HCT116 (cell line): ENCODE results near the gene BCAS2. TPM values are rescaled to one million over a fixed set of nuclear protein-coding genes. Genes with fewer than 3 reads are reported as not detected.

Source experiments
- ATAC-seq: fragments of 200-7000 bp; cut with Tn5 transposase; 2 replicates; pipeline ENCODE4 v1.9.1; 2020; ENCODE audit warnings: mild to moderate bottlenecking, moderate library complexity
- BruUV-seq: library from RNA; stranded (reverse); fragments of 400-500 nt; replicated peaks from 2 replicates; lab custom pipeline; 2021; lab: Mats Ljungman, UMichigan
- CTCF ChIA-PET: fragments of 300-600 bp; sonication (Branson Sonifier 250); formaldehyde crosslinking; loops from one replicate; lab custom pipeline; 2021; ENCODE audit warnings: antibody characterized with exemption; lab: Charles Lee
- POLR2A ChIA-PET: fragments of 300-600, 350-600 bp; sonication (Branson Sonifier 250); formaldehyde crosslinking; loops from one replicate; lab custom pipeline; 2021; ENCODE audit warnings: antibody characterized with exemption; lab: Charles Lee
- RAD21 ChIA-PET, 2 experiments: fragments of 300-600 bp; sonication (Branson Sonifier 250); formaldehyde crosslinking; loops; one replicate each; lab custom pipeline; 2023; ENCODE audit warnings: low total read pairs in 2 of 2; ENCODE audit not compliant: uncharacterized antibody in 2 of 2, unreplicated experiment in 2 of 2, low non-redundant PET in 1 of 2; lab: Charles Lee
- DNase-seq: peaks from one replicate; pipeline ENCODE4 v3.0.0-alpha.2; 2010; ENCODE audit warnings: low read depth, low spot score
- H2AFZ ChIP-seq: fragments of 200-600 bp; shearing (Covaris generic), sonication (generic); 2 replicates; pipeline ENCODE4 v1.6.1; 2017; ENCODE audit warnings: low read depth, mixed run types, mixed read lengths, antibody characterized with exemption, low read length; ENCODE audit not compliant: poor library complexity, severe bottlenecking
- H3K27ac ChIP-seq: 2 replicates; pipeline ENCODE4 v1.5.1; 2012; ENCODE audit warnings: low read depth, low read length
- H3K27me3 ChIP-seq: fragments of 200-600 bp; sonication (generic); 2 replicates; pipeline ENCODE4 v1.6.1; 2016; ENCODE audit warnings: mixed run types, low read length, mixed read lengths; ENCODE audit not compliant: insufficient read depth
- H3K36me3 ChIP-seq, 2 experiments: fragments of 200-500 bp in 1 of 2; fragments of 200-600 bp in 1 of 2; sonication (Bioruptor generic) in 1 of 2; sonication (generic) in 1 of 2; 2 replicates each; pipeline versions ENCODE4 v1.5.1 to v1.6.1; 2014 to 2016; ENCODE audit warnings: low read length in 2 of 2, inconsistent platforms in 1 of 2, mixed read lengths in 1 of 2, mixed run types in 1 of 2; ENCODE audit not compliant: insufficient read depth in 2 of 2, control insufficient read depth in 1 of 2
- H3K4me1 ChIP-seq, 2 experiments: fragments of 200-600 bp in 1 of 2; sonication (generic) in 1 of 2; 2 replicates each; pipeline versions ENCODE4 v1.5.1 to v1.6.1; 2012 to 2017; ENCODE audit warnings: low read length in 2 of 2, inconsistent platforms in 1 of 2, mild to moderate bottlenecking in 1 of 2, mixed read lengths in 1 of 2, mixed run types in 1 of 2, moderate library complexity in 1 of 2; ENCODE audit not compliant: insufficient read depth in 2 of 2, control insufficient read depth in 1 of 2
- H3K4me2 ChIP-seq: fragments of 200-600 bp; sonication (generic); 2 replicates; pipeline ENCODE4 v1.6.1; 2017; ENCODE audit warnings: mixed run types, low read length, mixed read lengths
- H3K4me3 ChIP-seq, 2 experiments: fragments of 200-600 bp in 1 of 2; sonication (generic) in 1 of 2; replicated peaks in 1 of 2; 2 replicates each; pipeline ENCODE4 v1.5.1; 2011 to 2016; ENCODE audit warnings: low read length in 2 of 2, control low read depth in 1 of 2, low read depth in 1 of 2, mild to moderate bottlenecking in 1 of 2, mixed read lengths in 1 of 2, mixed run types in 1 of 2
- H3K79me2 ChIP-seq: fragments of 200-600 bp; sonication (generic); 2 replicates; pipeline ENCODE4 v1.6.1; 2017; ENCODE audit warnings: mild to moderate bottlenecking, mixed run types, low read length, moderate library complexity, mixed read lengths; ENCODE audit not compliant: insufficient read depth
- H3K9ac ChIP-seq: fragments of 200-600 bp; sonication (generic); 2 replicates; pipeline ENCODE4 v1.6.1; 2016; ENCODE audit warnings: low read length, mixed read lengths
- H3K9me2 ChIP-seq: fragments of 200-600 bp; sonication (generic), shearing (Covaris generic); 2 replicates; pipeline ENCODE4 v1.6.1; 2017; ENCODE audit warnings: mixed run types, mild to moderate bottlenecking, moderate library complexity; ENCODE audit not compliant: insufficient read depth
- H3K9me3 ChIP-seq, 2 experiments: fragments of 200-500 bp in 1 of 2; fragments of 200-600 bp in 1 of 2; sonication (Bioruptor generic) in 1 of 2; sonication (generic) in 1 of 2; 2 replicates each; pipeline ENCODE4 v1.6.1; 2014 to 2017; ENCODE audit warnings: low read length in 2 of 2, mixed read lengths in 2 of 2, inconsistent platforms in 1 of 2, low read depth in 1 of 2, mild to moderate bottlenecking in 1 of 2, mixed run types in 1 of 2, moderate library complexity in 1 of 2; ENCODE audit not compliant: control insufficient read depth in 1 of 2, insufficient read depth in 1 of 2
- H4K20me1 ChIP-seq: fragments of 200-600 bp; sonication (generic), shearing (Covaris generic); 2 replicates; pipeline ENCODE4 v1.6.1; 2017; ENCODE audit warnings: mixed run types, mild to moderate bottlenecking, moderate library complexity; ENCODE audit not compliant: insufficient read depth
- CBX3 ChIP-seq: IDR thresholded peaks from 2 replicates; pipeline ENCODE4 v1.6.1; 2012; ENCODE audit warnings: low read depth
- CEBPB ChIP-seq: IDR thresholded peaks from 2 replicates; pipeline ENCODE4 v1.6.1; 2012; ENCODE audit warnings: low read depth
- EGR1 ChIP-seq: IDR thresholded peaks from 2 replicates; pipeline ENCODE4 v1.6.1; 2012; ENCODE audit warnings: low read depth
- ELF1 ChIP-seq: IDR thresholded peaks from 2 replicates; pipeline ENCODE4 v1.6.1; 2012; ENCODE audit warnings: low read depth, borderline replicate concordance
- EZH2 ChIP-seq: fragments of 200-600 bp; sonication (generic); IDR thresholded peaks from 2 replicates; pipeline ENCODE4 v1.6.1; 2017; ENCODE audit warnings: antibody characterized with exemption, mixed run types
- EZH2phosphoT487 ChIP-seq: fragments of 200-600 bp; IDR thresholded peaks from 2 replicates; pipeline ENCODE4 v1.6.1; 2018; ENCODE audit warnings: antibody characterized with exemption, borderline replicate concordance
- FOSL1 ChIP-seq: IDR thresholded peaks from 2 replicates; pipeline ENCODE4 v1.6.1; 2012; ENCODE audit warnings: low read depth
- JUND ChIP-seq: IDR thresholded peaks from 2 replicates; pipeline ENCODE4 v1.6.1; 2012
- RAD21 ChIP-seq: IDR thresholded peaks from 2 replicates; pipeline ENCODE4 v1.6.1; 2012; ENCODE audit warnings: low read depth, mild to moderate bottlenecking
- REST ChIP-seq: IDR thresholded peaks from 2 replicates; pipeline ENCODE4 v1.6.1; 2012; ENCODE audit warnings: low read depth
- SIN3A ChIP-seq: IDR thresholded peaks from 2 replicates; pipeline ENCODE4 v1.6.1; 2012; ENCODE audit warnings: low read depth
- SP1 ChIP-seq: IDR thresholded peaks from 2 replicates; pipeline ENCODE4 v1.6.1; 2012; ENCODE audit warnings: low read depth
- SRF ChIP-seq: IDR thresholded peaks from 2 replicates; pipeline ENCODE4 v1.6.1; 2012; ENCODE audit warnings: low read depth
- ZFX ChIP-seq: fragments of 450-650 bp; IDR thresholded peaks from 2 replicates; pipeline ENCODE4 v1.6.1; 2017
- ZNF274 ChIP-seq: fragments of 200-500 bp; sonication (Bioruptor generic); IDR thresholded peaks from 2 replicates; pipeline ENCODE4 v1.6.1; 2014; ENCODE audit warnings: mild to moderate bottlenecking, low read depth, low read length, inconsistent platforms
- intact Hi-C: fragments of 100-400 bp; cut with micrococcal nuclease; formaldehyde crosslinking; loops from 2 replicates; pipeline ENCODE4 v1.10.0; 2022
- total RNA-seq: library from RNA; stranded (reverse); gene quantifications from one replicate; pipeline ENCODE4 v1.2.1, GENCODE V29; 2021; ENCODE audit not compliant: unreplicated experiment
- TF ChIP-seq, protein P1 (sequence below): IDR thresholded peaks from 2 replicates; pipeline ENCODE4 v1.6.1; 2011; ENCODE audit warnings: mild to moderate bottlenecking, low read length, moderate library complexity; ENCODE audit not compliant: insufficient replicate concordance; ENCODE audit errors: extremely low read depth
- TF ChIP-seq, protein P2 (sequence below): IDR thresholded peaks from 2 replicates; pipeline ENCODE4 v1.6.1; 2012

The BCAS2 gene
- total RNA-seq, 1 experiment from 2014 or later, result 45.2 TPM

DNA sequence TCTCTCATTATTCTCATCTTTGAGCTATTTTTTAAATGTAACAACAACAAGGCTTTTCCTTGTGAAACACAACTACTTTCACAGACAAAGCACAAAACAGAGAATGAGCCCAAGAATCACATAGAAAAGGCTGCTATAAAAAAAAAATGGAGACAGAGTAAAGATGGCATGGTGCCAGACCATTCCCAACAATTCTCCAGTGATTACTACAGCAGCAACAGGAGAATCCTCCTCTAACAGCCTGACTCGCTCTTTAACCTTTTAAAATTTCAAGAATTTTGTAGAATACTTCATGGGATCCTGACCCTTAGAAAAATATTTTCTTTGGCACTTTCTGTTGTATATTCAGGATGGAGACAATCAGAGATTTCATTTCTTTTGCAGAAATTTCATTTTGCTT is 3.8 kb upstream of the BCAS2 start (continued):
- TF ChIP-seq REST (no peak), CBX3 (no peak), EGR1 (no peak), EZH2phosphoT487 (no peak), SIN3A (no peak)

GRCh38 chr1:114574365-114574764 is 7.0 kb downstream of the BCAS2 start:
- Histone ChIP-seq H3K36me3 (peaks cover 40 to 44% of the 10 kb centered on the region in 2 experiments; a peak in 2 of 4 replicates), H4K20me1 (no peaks in the 10 kb centered on the region), H3K9ac (no peak overlapping the region), H3K4me2 (no peak overlapping the region), H3K27me3 (no peaks in the 10 kb centered on the region), H3K9me3 (no peaks in the 10 kb centered on the region), H3K79me2 (peaks cover 29% of the 10 kb centered on the region), H3K9me2 (no peaks in the 10 kb centered on the region), H3K4me3 (no peak overlapping the region), H3K4me1 (no peaks in the 10 kb centered on the region), H2AFZ (no peak overlapping the region), H3K27ac (no peak overlapping the region)
- intact Hi-C loops, result no loop called here
- CTCF ChIA-PET, result no interaction called here
- RAD21 ChIA-PET, result no interaction called here
- DNase-seq, result no peak
- POLR2A ChIA-PET, result interaction anchor here (1.3 kb wide), 1 partner anchor 10 kb away, joined by 3 read pairs; no protein-coding TSS in a partner anchor
- ATAC-seq, result no peak
- BruUV-seq, result no TSS peak
- TF ChIP-seq SIN3A (no peak), SRF (no peak), EZH2phosphoT487 (no peak), RAD21 (no peak), JUND (no peak), ZFX (no peak), REST (no peak), EGR1 (no peak), ZNF274 (no peak), CEBPB (no peak), EZH2 (no peak), CBX3 (no peak), ELF1 (no peak), FOSL1 (no peak), SP1 (no peak)
- TF ChIP-seq, protein P1, sequence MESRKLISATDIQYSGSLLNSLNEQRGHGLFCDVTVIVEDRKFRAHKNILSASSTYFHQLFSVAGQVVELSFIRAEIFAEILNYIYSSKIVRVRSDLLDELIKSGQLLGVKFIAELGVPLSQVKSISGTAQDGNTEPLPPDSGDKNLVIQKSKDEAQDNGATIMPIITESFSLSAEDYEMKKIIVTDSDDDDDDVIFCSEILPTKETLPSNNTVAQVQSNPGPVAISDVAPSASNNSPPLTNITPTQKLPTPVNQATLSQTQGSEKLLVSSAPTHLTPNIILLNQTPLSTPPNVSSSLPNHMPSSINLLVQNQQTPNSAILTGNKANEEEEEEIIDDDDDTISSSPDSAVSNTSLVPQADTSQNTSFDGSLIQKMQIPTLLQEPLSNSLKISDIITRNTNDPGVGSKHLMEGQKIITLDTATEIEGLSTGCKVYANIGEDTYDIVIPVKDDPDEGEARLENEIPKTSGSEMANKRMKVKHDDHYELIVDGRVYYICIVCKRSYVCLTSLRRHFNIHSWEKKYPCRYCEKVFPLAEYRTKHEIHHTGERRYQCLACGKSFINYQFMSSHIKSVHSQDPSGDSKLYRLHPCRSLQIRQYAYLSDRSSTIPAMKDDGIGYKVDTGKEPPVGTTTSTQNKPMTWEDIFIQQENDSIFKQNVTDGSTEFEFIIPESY, result no peak
- TF ChIP-seq, protein P2, sequence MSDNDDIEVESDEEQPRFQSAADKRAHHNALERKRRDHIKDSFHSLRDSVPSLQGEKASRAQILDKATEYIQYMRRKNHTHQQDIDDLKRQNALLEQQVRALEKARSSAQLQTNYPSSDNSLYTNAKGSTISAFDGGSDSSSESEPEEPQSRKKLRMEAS, result no peak
